ENCODE results near the gene PAK2. TPM values are rescaled to one million over a fixed set of nuclear protein-coding genes. Genes with fewer than 3 reads are reported as not detected.

PAK2 gene
- total RNA-seq, 1 experiment from 2014 or later = 69.6 TPM

GRCh38 chr3:196788528-196788927 lies 48.9 kb downstream of the PAK2 start:
- ChIA-PET RAD21 (ENCODE audit: low non-redundant PET in 1 of 2, low total read pairs in 2 of 2, uncharacterized antibody in 2 of 2, unreplicated experiment in 2 of 2) (no interaction called here), CTCF (no interaction called here), POLR2A (no interaction called here)
- H3K4me1 ChIP-seq (ENCODE audit: control insufficient read depth in 1 of 2, insufficient read depth in 2 of 2, low read length in 2 of 2) = peaks cover 16 to 19% of the 10 kb centered on the region in 2 experiments
- TF ChIP-seq CTCF (IDR thresholded peaks at IDR 0.05 in 2 of 3, conservative IDR thresholded peaks at IDR 0.05 in 1 of 3; ENCODE audit: borderline replicate concordance in 1 of 3, insufficient read depth in 1 of 3, low read depth in 2 of 3, low read length in 2 of 3) (no peak), YY1 (IDR thresholded peaks at IDR 0.05; ENCODE audit: extremely low read depth, insufficient replicate concordance, low read depth, low read length) (no peak), EGR1 (IDR thresholded peaks at IDR 0.05; ENCODE audit: low read depth) (no peak), SP1 (IDR thresholded peaks at IDR 0.05; ENCODE audit: low read depth) (no peak), EZH2 (IDR thresholded peaks at IDR 0.05) (no peak), ZFX (IDR thresholded peaks at IDR 0.05) (no peak), RAD21 (IDR thresholded peaks at IDR 0.05; ENCODE audit: low read depth) (no peak), REST (IDR thresholded peaks at IDR 0.05; ENCODE audit: low read depth) (no peak)
- H3K4me3 ChIP-seq (replicated peaks in 1 of 2; ENCODE audit: low read depth in 1 of 2, low read length in 2 of 2) = no peak overlapping the region
- H4K20me1 ChIP-seq (ENCODE audit: insufficient read depth) = peaks cover 3% of the 10 kb centered on the region; the same call in 1 of the 2 replicates
- no peak overlapping the region for H2AFZ ChIP-seq (ENCODE audit: low read depth, low read length, poor library complexity, severe bottlenecking)
- no peaks in the 10 kb centered on the region for H3K9me2 ChIP-seq (ENCODE audit: insufficient read depth)
- peaks cover 58% of the 10 kb centered on the region for H3K79me2 ChIP-seq (ENCODE audit: insufficient read depth, low read length)
- no TSS peak for BruUV-seq (replicated peaks)
- DNase-seq (ENCODE audit: low read depth, low spot score) (no peak), ATAC-seq (no peak)
- no peaks in the 10 kb centered on the region for H3K9me3 ChIP-seq (ENCODE audit: control insufficient read depth in 1 of 2, insufficient read depth in 1 of 2, low read depth in 1 of 2, low read length in 2 of 2)
- H3K27me3 ChIP-seq (ENCODE audit: insufficient read depth, low read length) = no peaks in the 10 kb centered on the region
- no peak overlapping the region for H3K4me2 ChIP-seq (ENCODE audit: low read length)
- H3K36me3 ChIP-seq (ENCODE audit: control insufficient read depth in 1 of 2, insufficient read depth in 2 of 2, low read length in 2 of 2) = peaks cover 0 to 5% of the 10 kb centered on the region in 2 experiments; a peak in 1 of 4 replicates
- no peak overlapping the region for H3K9ac ChIP-seq (ENCODE audit: low read length)
- no peak overlapping the region for H3K27ac ChIP-seq (ENCODE audit: low read depth, low read length)
- intact Hi-C loops (cut with micrococcal nuclease) = no loop called here

Measured in HCT116 (cell line).